NAMALWA (cell line): ENCODE measurements around the gene TPM1.
"Not testable (repeated sequence)": the region's sequence is repeated elsewhere in the genome, so short reads cannot be mapped to it uniquely, and the experiment has no call there.

Experiments
- DNase-seq: peaks from one replicate; pipeline ENCODE4 v3.0.0-alpha.2; 2015; ENCODE audit warnings: low spot score

The TPM1 gene

GRCh38 chr15:63096178-63096577 is 53.6 kb downstream of the TPM1 start:
- DNase-seq, result no peak

GRCh38 chr15:63098901-63099300 is 56.4 kb downstream of the TPM1 start:
- DNase-seq, result not testable (repeated sequence)

- not testable (repeated sequence) for DNase-seq
These were observed 57.0 kb downstream of the TPM1 start for GRCh38 chr15:63099581-63099980.

- DNase-seq, result no peak
These were observed 60.9 kb downstream of the TPM1 start for GRCh38 chr15:63103416-63103815.

- no peak for DNase-seq
These were observed 62.2 kb downstream of the TPM1 start for GRCh38 chr15:63104727-63105126.

- peak; percentile 43 for DNase-seq
These were observed 62.8 kb downstream of the TPM1 start for GRCh38 chr15:63105354-63105753.

GRCh38 chr15:63107895-63108546 is 65.5 kb downstream of the TPM1 start:
- no peak for DNase-seq

- DNase-seq, result no peak
These were observed 67.0 kb downstream of the TPM1 start for GRCh38 chr15:63109498-63109897.

- DNase-seq, result no peak
These were observed 67.4 kb downstream of the TPM1 start for GRCh38 chr15:63109920-63110319.

GRCh38 chr15:63110428-63111026 is 68.0 kb downstream of the TPM1 start:
- DNase-seq, result no peak

- DNase-seq, result no peak
These were observed 68.9 kb downstream of the TPM1 start for GRCh38 chr15:63111481-63111880.

- no peak for DNase-seq
These were observed 70.3 kb downstream of the TPM1 start for GRCh38 chr15:63112871-63113270.

- no peak for DNase-seq
These were observed 71.9 kb downstream of the TPM1 start for GRCh38 chr15:63114465-63114864.
